ENCODE results near the gene SLC16A9.
"Not testable (repeated sequence)": the region's sequence is repeated elsewhere in the genome, so short reads cannot be mapped to it uniquely, and the experiment has no call there.

The SLC16A9 gene

DNA sequence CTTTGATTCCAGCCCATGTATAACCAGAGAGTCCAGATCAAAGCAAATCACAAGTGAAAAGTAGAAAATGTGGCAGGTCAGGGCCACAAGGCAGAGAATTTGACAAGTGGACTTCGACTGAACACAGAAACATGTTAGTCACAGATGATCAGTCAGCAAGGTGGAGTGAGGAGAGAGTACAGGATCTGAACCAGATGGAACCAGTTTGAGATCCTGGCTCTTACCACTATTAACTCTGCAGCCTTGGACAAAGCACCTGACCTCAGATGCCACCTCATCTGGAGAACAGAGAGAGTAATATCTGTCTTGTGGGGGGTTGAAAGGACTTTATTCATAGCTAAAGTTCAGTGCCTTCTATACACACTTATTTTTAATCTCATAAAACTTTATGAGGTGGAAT is 39.2 kb upstream of the SLC16A9 start:
- DNase-seq (ENCODE audit: low read depth), result peak; percentile 15
- no peak overlapping the region for H3K4me3 ChIP-seq (ENCODE audit: low read depth, low read length)
- TF ChIP-seq, protein P1, sequence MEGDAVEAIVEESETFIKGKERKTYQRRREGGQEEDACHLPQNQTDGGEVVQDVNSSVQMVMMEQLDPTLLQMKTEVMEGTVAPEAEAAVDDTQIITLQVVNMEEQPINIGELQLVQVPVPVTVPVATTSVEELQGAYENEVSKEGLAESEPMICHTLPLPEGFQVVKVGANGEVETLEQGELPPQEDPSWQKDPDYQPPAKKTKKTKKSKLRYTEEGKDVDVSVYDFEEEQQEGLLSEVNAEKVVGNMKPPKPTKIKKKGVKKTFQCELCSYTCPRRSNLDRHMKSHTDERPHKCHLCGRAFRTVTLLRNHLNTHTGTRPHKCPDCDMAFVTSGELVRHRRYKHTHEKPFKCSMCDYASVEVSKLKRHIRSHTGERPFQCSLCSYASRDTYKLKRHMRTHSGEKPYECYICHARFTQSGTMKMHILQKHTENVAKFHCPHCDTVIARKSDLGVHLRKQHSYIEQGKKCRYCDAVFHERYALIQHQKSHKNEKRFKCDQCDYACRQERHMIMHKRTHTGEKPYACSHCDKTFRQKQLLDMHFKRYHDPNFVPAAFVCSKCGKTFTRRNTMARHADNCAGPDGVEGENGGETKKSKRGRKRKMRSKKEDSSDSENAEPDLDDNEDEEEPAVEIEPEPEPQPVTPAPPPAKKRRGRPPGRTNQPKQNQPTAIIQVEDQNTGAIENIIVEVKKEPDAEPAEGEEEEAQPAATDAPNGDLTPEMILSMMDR (IDR thresholded peaks at IDR 0.05; ENCODE audit: insufficient read depth, low read depth, low read length, missing control alignments), result no peak

DNA sequence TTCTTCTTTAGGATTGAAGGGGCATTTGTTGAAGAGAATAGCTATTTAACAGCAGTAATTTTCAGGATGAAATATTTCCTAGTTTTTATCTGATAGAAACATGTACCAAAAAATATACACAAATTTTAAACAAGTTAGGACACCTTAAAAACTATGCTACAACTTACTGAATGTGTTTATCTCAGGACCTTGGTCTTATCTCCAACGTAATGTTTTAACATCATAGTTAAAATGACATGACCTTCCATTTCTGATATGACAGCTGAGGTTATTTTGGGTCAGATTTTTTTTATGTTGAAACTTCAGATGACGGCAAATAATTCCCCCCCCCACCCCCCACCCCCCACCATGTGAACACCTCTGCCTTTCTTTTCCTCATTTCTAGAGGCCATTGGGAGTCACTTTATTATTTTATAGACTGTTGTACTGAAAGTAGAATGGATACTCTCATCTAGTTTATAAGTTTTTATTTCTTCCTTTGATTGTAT is 35.6 kb upstream of the SLC16A9 start:
- no peak for DNase-seq (ENCODE audit: low read depth)
- TF ChIP-seq, protein P1 (IDR thresholded peaks at IDR 0.05; ENCODE audit: insufficient read depth, low read depth, low read length, missing control alignments), result no peak
- H3K4me3 ChIP-seq (ENCODE audit: low read depth, low read length), result no peak overlapping the region

DNA sequence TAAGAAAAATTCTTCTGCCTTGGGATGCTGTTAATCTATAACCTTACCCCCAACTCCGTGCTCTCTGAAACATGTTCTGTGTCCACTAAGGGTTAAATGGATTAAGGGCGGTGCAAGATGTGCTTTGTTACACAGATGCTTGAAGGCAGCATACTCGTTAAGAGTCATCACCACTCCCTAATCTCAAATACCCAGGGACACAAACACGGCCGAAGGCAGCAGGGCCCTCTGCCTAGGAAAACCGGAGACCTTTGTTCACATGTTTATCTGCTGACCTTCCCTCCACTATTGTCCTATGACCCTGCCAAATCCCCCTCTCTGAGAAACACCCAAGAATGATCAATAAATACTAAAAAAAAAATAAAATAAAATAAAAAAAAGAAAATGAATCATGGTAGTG is 35.1 kb upstream of the SLC16A9 start:
- DNase-seq (ENCODE audit: low read depth); H3K4me3 ChIP-seq (ENCODE audit: low read depth, low read length): not testable (repeated sequence)

DNA sequence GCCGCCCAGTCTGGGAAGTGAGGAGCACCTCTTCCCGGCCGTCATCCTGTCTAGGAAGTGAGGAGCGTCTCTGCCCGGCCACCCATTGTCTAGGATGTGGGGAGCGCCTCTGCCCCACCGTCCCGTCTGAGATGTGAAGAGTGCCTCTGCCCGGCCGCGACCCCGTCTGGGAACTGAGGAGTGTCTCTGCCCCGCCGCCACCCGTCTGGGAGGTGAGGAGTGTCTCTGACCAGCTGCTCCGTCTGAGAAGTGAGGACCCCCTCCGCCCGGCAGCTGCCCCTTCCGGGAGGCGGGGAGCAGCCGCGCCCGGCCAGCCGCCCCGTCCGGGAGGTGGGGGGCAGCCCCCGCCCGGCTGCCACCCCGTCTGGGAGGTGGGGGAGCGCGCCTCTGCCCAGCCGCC is 34.5 kb upstream of the SLC16A9 start:
- not testable (repeated sequence) for DNase-seq (ENCODE audit: low read depth); H3K4me3 ChIP-seq (ENCODE audit: low read depth, low read length)

DNA sequence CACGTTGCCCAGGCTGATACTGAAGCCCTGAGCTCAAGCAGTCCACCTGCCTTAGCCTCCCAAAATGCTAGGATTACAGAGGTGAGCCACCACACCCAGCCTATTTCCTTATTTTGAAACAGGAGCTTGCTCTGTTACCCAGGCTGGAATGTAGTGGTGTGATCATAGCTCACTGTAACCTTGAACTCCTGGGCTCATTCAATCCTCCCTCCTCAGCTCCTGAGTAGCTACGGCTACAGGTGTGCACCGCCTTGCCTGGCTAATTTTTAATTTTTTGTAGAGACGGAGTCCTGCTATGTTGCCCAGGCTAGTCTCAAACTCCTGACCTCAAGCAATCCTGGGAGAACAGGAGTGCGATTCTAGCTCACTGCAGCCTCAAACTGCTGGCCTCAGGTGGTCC is 31.9 kb upstream of the SLC16A9 start:
- no peak for DNase-seq (ENCODE audit: low read depth)
- no peak overlapping the region for H3K4me3 ChIP-seq (ENCODE audit: low read depth, low read length)
- TF ChIP-seq, protein P1 (IDR thresholded peaks at IDR 0.05; ENCODE audit: insufficient read depth, low read depth, low read length, missing control alignments), result no peak

DNA sequence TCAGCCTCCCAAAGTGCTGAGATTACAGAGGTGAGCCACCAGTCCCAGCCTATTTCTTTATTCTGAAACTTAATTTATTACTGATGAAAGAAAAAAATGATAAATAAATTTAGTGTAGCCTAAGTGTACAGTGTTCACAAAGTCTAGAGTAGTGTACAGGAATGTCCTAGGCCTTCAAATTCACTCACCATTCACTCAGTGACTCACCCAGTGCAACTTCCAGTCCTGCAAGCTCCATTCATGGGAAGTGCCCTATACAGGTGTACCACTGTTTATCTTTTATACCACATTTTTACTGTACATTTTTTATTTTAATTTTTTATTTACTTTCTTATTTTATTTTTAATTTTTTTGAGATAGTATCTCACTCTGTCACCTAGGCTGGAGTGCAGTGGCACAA is 31.4 kb upstream of the SLC16A9 start:
- DNase-seq (ENCODE audit: low read depth), result no peak
- H3K4me3 ChIP-seq (ENCODE audit: low read depth, low read length), result no peak overlapping the region
- TF ChIP-seq, protein P1 (IDR thresholded peaks at IDR 0.05; ENCODE audit: insufficient read depth, low read depth, low read length, missing control alignments), result no peak

DNA sequence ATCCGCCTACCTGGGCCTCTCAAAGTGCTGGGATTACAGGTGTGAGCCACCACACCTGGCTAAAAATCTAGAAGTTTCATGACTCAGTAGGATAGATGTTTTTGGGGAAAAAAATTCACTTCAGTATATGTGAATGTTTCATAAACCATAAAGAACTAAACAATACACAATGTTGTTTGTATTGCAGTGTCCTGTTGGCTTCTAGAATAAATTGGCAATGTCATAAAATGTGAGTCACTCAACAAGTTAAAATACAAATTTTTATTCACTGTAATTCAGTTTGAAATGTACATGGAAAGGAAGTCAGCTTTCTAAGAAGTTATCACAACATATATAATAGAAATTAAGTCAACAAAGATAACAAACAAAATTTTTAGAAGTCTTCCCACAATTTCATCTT is 27.1 kb upstream of the SLC16A9 start:
- H3K4me3 ChIP-seq (ENCODE audit: low read depth, low read length), result no peak overlapping the region
- TF ChIP-seq, protein P1 (IDR thresholded peaks at IDR 0.05; ENCODE audit: insufficient read depth, low read depth, low read length, missing control alignments), result no peak
- DNase-seq (ENCODE audit: low read depth), result no peak

DNA sequence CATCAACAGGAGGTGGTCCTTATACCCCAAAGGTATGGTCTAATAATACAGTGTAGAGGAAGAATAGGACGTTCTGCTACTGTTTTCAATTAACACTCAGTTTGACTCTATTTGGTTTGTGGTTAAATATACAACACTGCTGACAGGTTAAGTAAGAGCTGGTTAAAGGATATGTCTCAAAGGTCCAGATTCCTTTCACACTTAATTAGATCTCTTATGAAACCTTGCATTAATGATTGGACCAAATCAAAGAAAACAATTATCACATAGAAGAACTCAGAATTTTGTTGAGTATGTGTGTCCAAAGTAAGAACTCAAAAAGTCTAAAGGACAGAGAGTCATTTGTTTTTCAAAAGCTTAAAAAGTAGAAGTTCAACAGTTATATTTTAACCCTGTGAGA is 25.6 kb upstream of the SLC16A9 start:
- no peak for DNase-seq (ENCODE audit: low read depth)
- TF ChIP-seq, protein P1 (IDR thresholded peaks at IDR 0.05; ENCODE audit: insufficient read depth, low read depth, low read length, missing control alignments), result no peak
- H3K4me3 ChIP-seq (ENCODE audit: low read depth, low read length), result no peak overlapping the region

All from GM12865 (cell line).